GM19452 (cell line): ENCODE results near the gene DCAF12.

Experiments used
- ATAC-seq: cut with Tn5 transposase; IDR thresholded peaks from one replicate; pipeline ENCODE4 v1.9.1; 2021; ENCODE audit not compliant: unreplicated experiment

DCAF12 gene

GRCh38 chr9:34127035-34127948, 794 bp upstream of the DCAF12 start:
- ATAC-seq = no peak

GRCh38 chr9:34125681-34126206, 754 bp downstream of the DCAF12 start:
- ATAC-seq = no peak

GRCh38 chr9:34124926-34125325, 1.6 kb downstream of the DCAF12 start:
- ATAC-seq = no peak

- peak; percentile 30 for ATAC-seq
Observed at GRCh38 chr9:34124099-34124498, 2.4 kb downstream of the DCAF12 start.

- ATAC-seq = peak; percentile 55
Observed at GRCh38 chr9:34123682-34124081, 2.8 kb downstream of the DCAF12 start.

GRCh38 chr9:34121996-34122395, 4.5 kb downstream of the DCAF12 start:
- ATAC-seq = no peak

- ATAC-seq = no peak
Observed at GRCh38 chr9:34119713-34120112, 6.8 kb downstream of the DCAF12 start.

GRCh38 chr9:34114436-34114835, 12.1 kb downstream of the DCAF12 start:
- no peak for ATAC-seq

GRCh38 chr9:34106110-34106509, 20.4 kb downstream of the DCAF12 start:
- ATAC-seq = no peak

GRCh38 chr9:34102796-34103195, 23.7 kb downstream of the DCAF12 start:
- ATAC-seq = no peak

- peak; percentile 41 for ATAC-seq
Observed at GRCh38 chr9:34098307-34098706, 28.2 kb downstream of the DCAF12 start.

- peak; percentile 70 for ATAC-seq
Observed at GRCh38 chr9:34097865-34098264, 28.6 kb downstream of the DCAF12 start.

GRCh38 chr9:34096751-34097150, 29.7 kb downstream of the DCAF12 start:
- ATAC-seq = no peak

- ATAC-seq = no peak
Observed at GRCh38 chr9:34093578-34093977, 32.9 kb downstream of the DCAF12 start.

GRCh38 chr9:34089311-34089710, 37.2 kb downstream of the DCAF12 start:
- no peak for ATAC-seq

- ATAC-seq = no peak
Observed at GRCh38 chr9:34087370-34087769, 39.1 kb downstream of the DCAF12 start.

- ATAC-seq = no peak
Observed at GRCh38 chr9:34086864-34087263, 39.6 kb downstream of the DCAF12 start.

- no peak for ATAC-seq
Observed at GRCh38 chr9:34085581-34086500, 40.7 kb downstream of the DCAF12 start.

- ATAC-seq = no peak
Observed at GRCh38 chr9:34084562-34084961, 41.9 kb downstream of the DCAF12 start.

- no peak for ATAC-seq
Observed at GRCh38 chr9:34079181-34079580, 47.3 kb downstream of the DCAF12 start.

GRCh38 chr9:34072868-34073590, 53.5 kb downstream of the DCAF12 start:
- ATAC-seq = no peak
